Measurements from ENCODE around the gene FLT1.

Gene FLT1

GRCh38 chr13:28301839-28302238 is 193.1 kb downstream of the FLT1 start:
- DNase-seq = no peak

GRCh38 chr13:28299916-28300315 is 195.0 kb downstream of the FLT1 start:
- DNase-seq = no peak

DNA sequence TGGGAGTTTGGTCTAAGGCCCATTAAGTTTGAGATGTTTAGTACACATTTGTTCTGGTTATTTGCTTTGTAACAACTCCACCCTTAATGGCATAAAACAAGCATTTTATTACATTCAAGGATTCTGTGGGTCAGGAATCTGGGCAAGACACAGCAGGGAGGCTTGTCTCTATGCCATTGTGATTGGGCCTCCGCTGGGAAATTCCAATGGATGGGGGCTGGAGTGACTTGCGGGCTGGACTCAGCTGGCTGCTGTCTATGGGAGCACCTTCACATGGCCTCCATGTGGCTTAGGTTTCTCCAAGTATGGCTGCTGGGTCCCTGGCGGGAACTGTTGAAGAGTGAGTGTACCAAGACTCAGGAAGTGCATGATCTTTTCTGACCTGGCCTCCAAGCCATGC is 197.6 kb downstream of the FLT1 start:
- DNase-seq = no peak

- no peak for DNase-seq
Observed at GRCh38 chr13:28286263-28286662, 208.7 kb downstream of the FLT1 start.

GRCh38 chr13:28283600-28283999 is 211.3 kb downstream of the FLT1 start:
- no peak for DNase-seq

- DNase-seq = no peak
Observed at GRCh38 chr13:28282451-28282850, 212.5 kb downstream of the FLT1 start.

DNA sequence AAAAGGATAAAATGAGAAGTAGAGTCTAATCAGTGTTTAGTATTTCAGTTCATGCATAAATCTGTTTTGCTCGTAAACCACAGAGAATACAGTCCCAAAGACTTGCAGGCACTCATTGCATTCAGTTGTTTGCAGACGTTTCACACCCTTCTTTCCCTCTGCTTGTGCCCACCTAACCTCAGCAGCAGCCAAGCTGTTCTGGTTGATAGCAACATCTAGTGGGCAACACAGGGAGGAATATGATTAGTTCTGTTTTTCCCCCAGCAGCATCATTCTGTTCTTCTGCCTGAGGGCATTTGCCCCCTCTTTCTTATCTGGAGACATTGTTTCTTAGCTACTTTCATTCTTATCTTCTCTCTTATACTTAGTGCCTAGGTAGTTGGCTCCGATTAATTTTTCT is 221.0 kb downstream of the FLT1 start:
- DNase-seq = peak; percentile 33

- DNase-seq = no peak
Observed at GRCh38 chr13:28271056-28271840, 223.7 kb downstream of the FLT1 start.

DNA sequence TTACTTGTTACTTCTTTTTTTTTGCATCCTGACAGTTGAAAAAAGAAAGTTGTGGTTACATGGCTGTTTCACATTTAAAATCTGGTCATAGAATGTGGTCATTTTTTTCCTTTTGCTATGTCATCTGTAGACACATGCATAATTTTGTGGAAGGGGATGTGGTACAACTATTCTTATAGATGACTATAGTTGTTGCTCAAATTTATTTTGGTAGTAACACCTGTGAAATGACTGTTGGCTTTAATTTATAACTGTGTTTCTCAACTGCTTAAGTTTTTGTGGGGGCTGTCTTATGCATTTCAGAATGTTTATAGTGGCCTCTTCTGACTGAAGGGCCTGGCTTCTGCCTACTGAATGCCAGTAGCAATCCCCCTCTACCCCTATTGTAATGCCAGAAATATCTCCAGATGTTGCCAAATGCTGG is 226.1 kb downstream of the FLT1 start:
- DNase-seq = no peak

- DNase-seq = no peak
Observed at GRCh38 chr13:28267497-28267896, 227.4 kb downstream of the FLT1 start.

- DNase-seq = no peak
Observed at GRCh38 chr13:28258417-28258816, 236.5 kb downstream of the FLT1 start.

- DNase-seq = no peak
Observed at GRCh38 chr13:28257305-28257704, 237.6 kb downstream of the FLT1 start.

DNA sequence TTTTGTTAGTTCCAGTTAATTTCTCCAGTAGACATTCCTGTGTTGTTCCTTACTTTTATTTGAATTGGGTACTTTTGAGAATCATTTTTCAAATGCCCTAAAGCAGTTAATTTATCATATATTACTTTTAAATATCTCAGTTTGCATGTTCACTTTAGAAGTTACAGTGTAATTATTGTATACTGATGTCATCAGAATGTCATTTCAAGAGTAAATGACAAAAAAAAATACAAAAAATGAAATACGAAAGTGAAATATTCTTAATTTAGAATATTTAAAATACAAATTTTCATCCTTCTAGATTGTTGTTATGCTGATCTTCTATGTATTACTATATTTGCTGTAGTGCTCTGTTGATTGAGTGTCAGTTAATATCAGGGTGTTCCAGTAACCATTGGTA is 242.4 kb downstream of the FLT1 start:
- no peak for DNase-seq

DNA sequence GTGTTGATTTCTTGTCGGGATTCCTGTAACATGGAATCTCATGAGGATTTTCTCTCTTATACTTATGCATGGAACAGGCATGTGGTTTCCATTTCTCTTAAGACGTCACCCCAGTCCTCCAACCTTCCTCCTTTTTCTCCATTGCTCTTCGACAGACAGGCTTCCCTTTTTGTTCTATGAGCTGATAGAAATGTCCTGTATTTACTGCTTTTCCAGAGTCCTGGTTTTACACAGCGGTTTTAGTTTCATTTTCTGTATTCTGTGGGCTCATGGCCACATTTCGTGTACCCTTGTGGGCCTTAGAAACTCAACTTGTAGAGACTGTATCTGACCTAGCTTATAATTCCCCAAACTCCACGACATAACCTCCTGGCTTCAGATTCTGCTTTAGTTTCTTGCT is 243.5 kb downstream of the FLT1 start:
- DNase-seq = no peak

- no peak for DNase-seq
Observed at GRCh38 chr13:28250542-28250941, 244.4 kb downstream of the FLT1 start.
